ENCODE data around the gene TTLL5.

DNA sequence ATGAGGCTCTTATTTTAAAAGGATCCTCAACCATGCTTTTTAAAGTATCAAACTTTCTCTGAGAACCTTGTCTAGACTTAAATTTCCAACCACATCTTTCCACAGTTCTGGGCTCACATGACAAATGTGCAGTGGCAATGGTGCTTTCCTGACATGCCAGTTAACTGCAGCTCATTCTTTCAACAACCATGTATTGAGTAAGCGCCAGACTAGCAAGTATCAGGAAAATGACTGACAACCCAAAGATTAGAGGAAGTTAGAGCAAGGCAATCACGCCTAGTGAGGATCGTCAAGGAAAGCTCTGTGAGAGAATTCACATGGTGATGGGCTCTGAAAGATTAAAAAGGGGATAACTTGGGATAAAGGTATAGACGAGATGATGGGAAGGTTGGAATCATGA is 46.9 kb upstream of the TTLL5 start:
- TF ChIP-seq, protein P1, sequence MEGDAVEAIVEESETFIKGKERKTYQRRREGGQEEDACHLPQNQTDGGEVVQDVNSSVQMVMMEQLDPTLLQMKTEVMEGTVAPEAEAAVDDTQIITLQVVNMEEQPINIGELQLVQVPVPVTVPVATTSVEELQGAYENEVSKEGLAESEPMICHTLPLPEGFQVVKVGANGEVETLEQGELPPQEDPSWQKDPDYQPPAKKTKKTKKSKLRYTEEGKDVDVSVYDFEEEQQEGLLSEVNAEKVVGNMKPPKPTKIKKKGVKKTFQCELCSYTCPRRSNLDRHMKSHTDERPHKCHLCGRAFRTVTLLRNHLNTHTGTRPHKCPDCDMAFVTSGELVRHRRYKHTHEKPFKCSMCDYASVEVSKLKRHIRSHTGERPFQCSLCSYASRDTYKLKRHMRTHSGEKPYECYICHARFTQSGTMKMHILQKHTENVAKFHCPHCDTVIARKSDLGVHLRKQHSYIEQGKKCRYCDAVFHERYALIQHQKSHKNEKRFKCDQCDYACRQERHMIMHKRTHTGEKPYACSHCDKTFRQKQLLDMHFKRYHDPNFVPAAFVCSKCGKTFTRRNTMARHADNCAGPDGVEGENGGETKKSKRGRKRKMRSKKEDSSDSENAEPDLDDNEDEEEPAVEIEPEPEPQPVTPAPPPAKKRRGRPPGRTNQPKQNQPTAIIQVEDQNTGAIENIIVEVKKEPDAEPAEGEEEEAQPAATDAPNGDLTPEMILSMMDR (IDR thresholded peaks at IDR 0.05), result no peak
- no peak for TF ChIP-seq POLR2A (IDR thresholded peaks at IDR 0.05)
